ENCODE results near the gene DIRAS1.
"Not testable (repeated sequence)": the region's sequence is repeated elsewhere in the genome, so short reads cannot be mapped to it uniquely, and the experiment has no call there.

Gene DIRAS1

DNA sequence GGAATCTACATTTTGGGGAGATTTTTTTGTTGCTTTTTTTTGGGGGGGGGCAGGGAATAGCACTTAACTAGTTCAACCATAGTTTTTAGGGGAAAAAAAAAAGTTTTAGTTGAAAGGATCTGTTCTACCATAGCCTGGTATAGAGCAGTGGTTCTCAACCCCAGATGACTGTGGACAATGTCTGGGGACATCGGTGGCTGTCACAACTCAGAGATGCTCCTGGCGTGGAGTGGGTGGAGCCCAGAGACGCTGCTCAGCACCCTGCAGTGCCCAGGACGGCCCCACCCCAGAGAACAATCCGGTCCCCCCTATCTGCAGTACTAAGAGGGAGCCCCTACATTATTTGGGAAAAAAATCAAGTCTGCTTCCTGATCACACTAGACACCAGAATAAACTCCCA is 27.0 kb downstream of the DIRAS1 start:
- peaks cover 4% of the 10 kb centered on the region for H3K4me1 ChIP-seq (ENCODE audit: control insufficient read depth, insufficient read depth, low read length)
- H3K27me3 ChIP-seq (ENCODE audit: control insufficient read depth, insufficient read depth, low read length), result no peaks in the 10 kb centered on the region
- H3K4me3 ChIP-seq (ENCODE audit: low read length), result no peak overlapping the region
- no peak overlapping the region for H3K9ac ChIP-seq (ENCODE audit: low read length)
- H3K9me3 ChIP-seq (ENCODE audit: control insufficient read depth, low read length), result no peaks in the 10 kb centered on the region
- no peaks in the 10 kb centered on the region for H3K36me3 ChIP-seq (ENCODE audit: control insufficient read depth, insufficient read depth, low read length)

DNA sequence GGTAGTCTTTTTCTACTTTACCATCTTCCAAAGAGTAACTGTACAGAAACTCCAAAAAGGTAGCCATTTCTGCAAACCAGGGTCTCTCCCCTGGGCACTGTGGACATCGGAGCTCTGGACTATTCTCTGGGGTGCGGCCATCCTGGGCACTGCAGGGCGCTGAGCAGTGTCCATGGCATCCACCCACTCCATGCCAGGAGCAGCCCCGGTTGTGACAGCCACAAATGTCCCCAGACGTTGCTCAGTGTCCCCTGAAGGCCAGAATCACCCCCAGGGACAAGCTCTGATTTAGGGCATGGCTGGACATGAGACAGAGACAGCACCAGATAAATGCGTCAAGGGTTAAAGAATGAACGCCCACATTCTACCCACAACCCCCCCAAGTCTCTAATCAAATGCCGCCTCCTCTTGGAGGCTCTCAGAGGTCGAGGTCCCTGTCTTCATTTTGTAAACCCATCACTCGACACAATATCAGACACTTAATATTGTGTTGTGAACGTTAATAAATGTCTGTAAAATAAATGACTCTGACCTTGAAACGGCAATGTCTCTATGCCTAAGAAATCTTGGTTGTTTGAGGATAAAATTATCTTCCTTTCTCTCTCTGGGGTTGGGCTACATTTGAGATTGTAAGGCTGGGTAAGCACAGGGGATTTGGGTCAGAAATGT is 27.5 kb downstream of the DIRAS1 start:
- Histone ChIP-seq H3K4me3 (ENCODE audit: low read length) (no peak overlapping the region), H3K4me1 (ENCODE audit: control insufficient read depth, insufficient read depth, low read length) (peaks cover 4% of the 10 kb centered on the region), H3K27me3 (ENCODE audit: control insufficient read depth, insufficient read depth, low read length) (no peaks in the 10 kb centered on the region), H3K9me3 (ENCODE audit: control insufficient read depth, low read length) (no peaks in the 10 kb centered on the region), H3K9ac (ENCODE audit: low read length) (no peak overlapping the region), H3K36me3 (ENCODE audit: control insufficient read depth, insufficient read depth, low read length) (no peaks in the 10 kb centered on the region)

DNA sequence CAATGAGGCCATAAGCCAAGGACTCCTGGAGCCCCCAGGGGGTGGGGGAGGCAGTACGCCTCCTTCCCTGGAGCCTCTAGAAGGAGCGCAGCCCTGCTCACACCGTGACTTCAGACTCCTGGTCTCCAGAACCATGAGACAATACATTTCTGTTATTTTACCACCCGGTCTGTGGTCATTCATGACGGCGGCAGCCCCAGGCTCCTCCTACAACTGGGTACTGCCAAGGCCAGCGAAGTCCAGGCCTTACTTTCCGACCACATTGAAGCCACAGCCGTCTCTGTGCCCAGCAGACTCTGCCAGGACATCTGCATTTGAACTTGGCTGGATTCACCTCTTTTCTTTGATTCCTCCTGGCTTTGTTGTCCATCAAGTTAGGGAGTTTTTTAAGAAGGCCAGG is 29.2 kb downstream of the DIRAS1 start:
- no peaks in the 10 kb centered on the region for H3K9me3 ChIP-seq (ENCODE audit: control insufficient read depth, low read length)
- no peaks in the 10 kb centered on the region for H3K36me3 ChIP-seq (ENCODE audit: control insufficient read depth, insufficient read depth, low read length)
- no peaks in the 10 kb centered on the region for H3K27me3 ChIP-seq (ENCODE audit: control insufficient read depth, insufficient read depth, low read length)
- H3K4me1 ChIP-seq (ENCODE audit: control insufficient read depth, insufficient read depth, low read length), result peaks cover 4% of the 10 kb centered on the region
- H3K9ac ChIP-seq (ENCODE audit: low read length), result no peak overlapping the region
- no peak overlapping the region for H3K4me3 ChIP-seq (ENCODE audit: low read length)

DNA sequence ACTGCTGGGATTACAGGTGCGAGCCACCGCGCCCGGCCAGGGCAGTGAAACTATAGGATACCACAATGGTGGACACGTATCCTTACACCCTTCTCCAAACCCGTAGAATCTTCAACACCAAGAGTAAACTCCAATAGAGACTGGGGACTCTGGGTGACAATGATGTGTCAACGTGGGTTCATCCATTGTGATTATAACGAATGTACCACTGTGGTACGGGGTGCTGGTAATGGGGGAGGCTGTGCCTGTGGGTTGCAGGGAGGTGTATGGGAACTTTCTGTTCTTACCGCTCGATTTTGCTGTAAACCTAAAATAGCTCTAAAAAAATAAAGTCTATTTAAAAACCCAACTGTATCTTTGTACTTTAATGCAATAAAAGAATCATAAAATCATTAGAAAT is 30.3 kb downstream of the DIRAS1 start:
- Histone ChIP-seq H3K9ac (ENCODE audit: low read length) (no peak overlapping the region), H3K36me3 (ENCODE audit: control insufficient read depth, insufficient read depth, low read length) (no peaks in the 10 kb centered on the region), H3K4me1 (ENCODE audit: control insufficient read depth, insufficient read depth, low read length) (peaks cover 4% of the 10 kb centered on the region), H3K4me3 (ENCODE audit: low read length) (no peak overlapping the region), H3K27me3 (ENCODE audit: control insufficient read depth, insufficient read depth, low read length) (no peaks in the 10 kb centered on the region), H3K9me3 (ENCODE audit: control insufficient read depth, low read length) (no peaks in the 10 kb centered on the region)

DNA sequence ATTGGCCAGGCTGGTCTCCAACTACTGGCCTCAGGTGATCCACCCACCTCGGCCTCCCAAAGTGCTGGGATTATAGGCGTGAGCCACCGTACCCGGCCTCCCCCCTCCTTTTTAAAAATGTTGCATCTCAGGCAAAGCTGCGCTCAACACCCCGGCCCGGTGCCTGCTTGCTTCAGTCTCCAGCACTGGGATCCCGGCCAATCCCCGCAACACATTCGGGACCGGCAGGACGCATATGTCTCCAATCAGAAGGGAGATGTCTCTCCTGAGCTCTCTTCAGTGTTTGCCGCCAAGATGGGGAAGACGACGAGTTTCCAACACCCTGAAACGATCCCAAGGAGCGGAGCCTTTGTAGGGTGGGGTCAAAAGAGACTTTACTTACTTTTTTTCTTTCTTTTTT is 34.8 kb downstream of the DIRAS1 start:
- Histone ChIP-seq H3K36me3 (ENCODE audit: control insufficient read depth, insufficient read depth, low read length) (no peaks in the 10 kb centered on the region), H3K9me3 (ENCODE audit: control insufficient read depth, low read length) (no peaks in the 10 kb centered on the region), H3K4me1 (ENCODE audit: control insufficient read depth, insufficient read depth, low read length) (peaks cover 5% of the 10 kb centered on the region), H3K9ac (ENCODE audit: low read length) (no peak overlapping the region), H3K4me3 (ENCODE audit: low read length) (no peak overlapping the region), H3K27me3 (ENCODE audit: control insufficient read depth, insufficient read depth, low read length) (no peaks in the 10 kb centered on the region)

DNA sequence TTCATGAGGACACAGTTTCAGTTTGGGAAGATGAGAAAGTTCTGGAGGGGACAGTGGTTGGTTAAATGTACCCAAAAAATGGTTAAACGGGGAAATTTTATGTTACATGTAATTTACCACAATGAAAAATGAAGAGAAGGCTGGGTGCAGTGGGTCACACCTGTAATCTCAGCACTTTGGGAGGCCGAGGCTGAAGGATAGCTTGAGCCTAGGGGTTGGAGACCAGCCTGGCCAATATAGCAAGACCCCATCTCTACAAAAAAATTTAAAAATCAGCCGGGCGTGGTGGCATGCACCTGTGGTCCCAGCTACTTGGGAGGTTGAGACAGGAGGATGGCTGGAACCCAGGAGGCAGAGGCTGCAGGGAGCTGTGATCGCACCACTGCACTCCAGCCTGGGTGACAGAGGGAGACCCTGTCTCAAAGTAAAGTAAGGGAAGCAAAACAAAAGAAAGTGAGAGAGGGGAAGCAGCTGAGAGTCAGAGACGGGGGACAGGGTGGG is 35.9 kb downstream of the DIRAS1 start:
- Histone ChIP-seq H3K27me3 (ENCODE audit: control insufficient read depth, insufficient read depth, low read length) (no peaks in the 10 kb centered on the region), H3K4me3 (ENCODE audit: low read length) (no peak overlapping the region), H3K36me3 (ENCODE audit: control insufficient read depth, insufficient read depth, low read length) (no peaks in the 10 kb centered on the region), H3K9me3 (ENCODE audit: control insufficient read depth, low read length) (no peaks in the 10 kb centered on the region), H3K9ac (ENCODE audit: low read length) (no peak overlapping the region), H3K4me1 (ENCODE audit: control insufficient read depth, insufficient read depth, low read length) (peaks cover 5% of the 10 kb centered on the region)

DNA sequence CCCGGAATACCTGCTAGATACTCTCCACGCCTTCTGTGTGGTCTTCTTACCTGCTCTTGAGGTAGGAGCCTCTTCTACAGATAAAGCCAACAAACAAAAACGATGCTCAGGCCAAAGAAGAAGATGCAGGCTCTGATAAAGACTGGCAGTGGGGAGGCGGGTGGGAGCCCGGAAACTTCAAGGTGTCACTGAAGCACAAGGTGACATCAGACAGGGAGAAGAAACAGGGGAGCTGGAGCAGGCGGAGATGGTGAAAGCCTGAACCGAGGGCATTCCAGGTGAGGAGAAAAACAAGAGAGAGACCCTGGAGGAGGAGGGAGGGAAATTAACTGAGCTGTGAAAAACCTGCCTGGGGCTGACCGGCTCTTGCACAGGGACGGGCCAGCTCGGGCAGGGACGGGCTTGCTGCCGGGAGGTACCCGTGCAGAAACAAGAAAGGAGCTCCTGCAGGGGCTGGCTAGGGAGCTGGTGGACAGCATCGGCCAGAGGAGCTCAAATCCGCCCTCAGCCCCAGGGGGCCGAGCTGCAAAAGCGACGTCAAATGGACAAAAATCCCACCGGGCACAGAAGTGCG is 37.7 kb downstream of the DIRAS1 start:
- H3K4me3 ChIP-seq (ENCODE audit: low read length), result no peak overlapping the region
- H3K36me3 ChIP-seq (ENCODE audit: control insufficient read depth, insufficient read depth, low read length), result no peaks in the 10 kb centered on the region
- no peak overlapping the region for H3K9ac ChIP-seq (ENCODE audit: low read length)

DNA sequence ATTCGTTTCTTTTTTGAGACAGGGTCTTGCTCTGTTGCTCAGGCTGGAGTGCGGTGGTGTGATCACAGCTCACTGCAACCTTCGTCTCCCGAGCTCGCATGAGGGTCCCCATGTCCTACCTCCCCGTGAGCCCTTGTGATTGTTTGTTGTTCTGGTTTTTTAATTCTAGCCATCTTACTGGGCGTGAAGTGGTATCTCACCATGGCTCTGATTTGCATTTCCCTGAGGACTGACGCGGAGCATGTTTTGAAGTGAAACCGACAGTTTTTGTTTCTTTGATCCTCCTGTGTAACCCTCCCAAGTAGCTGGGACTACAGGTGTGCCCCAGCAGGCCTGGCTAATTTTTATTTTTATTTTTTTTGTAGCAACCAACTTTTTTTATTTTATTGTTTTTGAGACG is 40.4 kb downstream of the DIRAS1 start:
- peaks cover 4% of the 10 kb centered on the region for H3K4me1 ChIP-seq (ENCODE audit: control insufficient read depth, insufficient read depth, low read length)
- H3K27me3 ChIP-seq (ENCODE audit: control insufficient read depth, insufficient read depth, low read length), result no peaks in the 10 kb centered on the region
- no peak overlapping the region for H3K9ac ChIP-seq (ENCODE audit: low read length)
- H3K36me3 ChIP-seq (ENCODE audit: control insufficient read depth, insufficient read depth, low read length), result no peaks in the 10 kb centered on the region
- H3K9me3 ChIP-seq (ENCODE audit: control insufficient read depth, low read length), result no peaks in the 10 kb centered on the region
- H3K4me3 ChIP-seq (ENCODE audit: low read length), result no peak overlapping the region

More for the DNA sequence above, 37.7 kb downstream of the DIRAS1 start:
- no peaks in the 10 kb centered on the region for H3K9me3 ChIP-seq (ENCODE audit: control insufficient read depth, low read length)
- H3K27me3 ChIP-seq (ENCODE audit: control insufficient read depth, insufficient read depth, low read length), result no peaks in the 10 kb centered on the region
- H3K4me1 ChIP-seq (ENCODE audit: control insufficient read depth, insufficient read depth, low read length), result peaks cover 5% of the 10 kb centered on the region

DNA sequence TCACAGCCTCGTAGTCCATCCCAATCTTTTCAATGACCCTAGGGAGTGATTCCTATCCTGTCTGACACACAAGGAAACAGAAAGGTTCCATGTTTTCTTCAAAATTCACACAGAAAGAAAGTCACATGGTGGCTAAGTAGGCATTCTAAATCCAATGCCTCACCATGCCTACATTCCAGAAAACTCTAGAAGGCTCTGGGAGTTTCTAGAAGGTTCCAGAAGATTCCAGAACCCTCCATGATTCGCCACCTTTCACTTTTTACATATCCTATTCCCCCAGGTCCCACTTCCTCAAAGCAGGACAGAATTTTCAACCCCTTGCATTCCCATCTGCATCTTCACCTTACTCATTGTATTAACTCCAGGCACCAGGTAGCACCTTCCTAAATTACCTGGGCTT is 41.7 kb downstream of the DIRAS1 start:
- Histone ChIP-seq H3K9me3 (ENCODE audit: control insufficient read depth, low read length) (no peaks in the 10 kb centered on the region), H3K4me3 (ENCODE audit: low read length) (no peak overlapping the region), H3K27me3 (ENCODE audit: control insufficient read depth, insufficient read depth, low read length) (no peaks in the 10 kb centered on the region), H3K36me3 (ENCODE audit: control insufficient read depth, insufficient read depth, low read length) (no peaks in the 10 kb centered on the region), H3K9ac (ENCODE audit: low read length) (no peak overlapping the region), H3K4me1 (ENCODE audit: control insufficient read depth, insufficient read depth, low read length) (no peaks in the 10 kb centered on the region)

DNA sequence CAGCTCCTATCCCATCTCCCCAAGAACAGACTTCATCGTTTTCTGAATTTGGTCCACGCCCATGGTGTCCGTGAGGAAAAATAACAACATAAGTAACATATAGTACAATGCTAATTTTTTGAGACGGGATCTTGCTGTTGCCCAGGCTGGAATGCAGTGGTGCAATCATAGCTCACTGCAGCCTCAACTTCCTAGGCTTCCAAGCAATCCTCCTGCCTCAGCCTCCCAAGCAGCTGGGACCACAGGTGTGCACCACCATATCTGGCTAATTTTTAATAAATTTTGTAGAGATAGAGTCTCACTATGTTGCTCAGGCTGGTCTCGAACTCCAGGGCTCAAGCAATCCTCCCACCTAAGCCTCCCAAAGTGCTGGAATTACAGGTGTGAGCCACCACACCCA is 42.2 kb downstream of the DIRAS1 start:
- H3K4me1 ChIP-seq (ENCODE audit: control insufficient read depth, insufficient read depth, low read length); H3K4me3 ChIP-seq (ENCODE audit: low read length); H3K27me3 ChIP-seq (ENCODE audit: control insufficient read depth, insufficient read depth, low read length); H3K9ac ChIP-seq (ENCODE audit: low read length); H3K9me3 ChIP-seq (ENCODE audit: control insufficient read depth, low read length); H3K36me3 ChIP-seq (ENCODE audit: control insufficient read depth, insufficient read depth, low read length): not testable (repeated sequence)

DNA sequence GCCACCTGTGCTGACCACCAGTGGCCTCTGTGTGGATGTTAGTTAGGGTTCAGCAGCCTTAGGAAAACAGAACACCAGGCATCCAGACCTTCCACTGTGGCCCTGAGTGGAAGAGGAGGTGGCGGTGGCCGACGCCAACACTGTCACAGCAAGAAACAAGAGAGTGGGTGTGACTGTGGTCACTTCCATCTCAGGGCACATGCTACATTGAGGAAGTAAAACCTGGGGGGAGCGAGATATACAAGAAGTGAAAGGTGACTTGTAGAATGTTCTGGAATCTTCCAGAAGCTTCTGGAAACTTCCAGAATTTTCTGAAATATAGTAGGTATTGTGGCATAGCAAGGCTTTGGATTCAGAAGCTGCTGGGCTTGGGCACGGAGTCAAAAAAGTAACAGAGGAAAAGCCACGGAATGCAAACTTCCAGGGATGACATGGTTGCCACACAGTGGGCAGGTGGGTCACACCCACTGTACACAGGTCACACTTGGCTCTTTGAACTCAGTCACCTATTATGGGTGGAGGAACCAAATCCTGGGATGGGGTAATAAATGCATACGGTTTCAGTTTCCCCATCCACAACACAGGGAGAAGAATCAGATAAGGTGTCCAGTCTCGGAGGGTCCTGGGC is 43.0 kb downstream of the DIRAS1 start:
- Histone ChIP-seq H3K9ac (ENCODE audit: low read length) (no peak overlapping the region), H3K9me3 (ENCODE audit: control insufficient read depth, low read length) (no peaks in the 10 kb centered on the region), H3K4me3 (ENCODE audit: low read length) (no peak overlapping the region), H3K4me1 (ENCODE audit: control insufficient read depth, insufficient read depth, low read length) (no peaks in the 10 kb centered on the region), H3K36me3 (ENCODE audit: control insufficient read depth, insufficient read depth, low read length) (no peaks in the 10 kb centered on the region), H3K27me3 (ENCODE audit: control insufficient read depth, insufficient read depth, low read length) (no peaks in the 10 kb centered on the region)

DNA sequence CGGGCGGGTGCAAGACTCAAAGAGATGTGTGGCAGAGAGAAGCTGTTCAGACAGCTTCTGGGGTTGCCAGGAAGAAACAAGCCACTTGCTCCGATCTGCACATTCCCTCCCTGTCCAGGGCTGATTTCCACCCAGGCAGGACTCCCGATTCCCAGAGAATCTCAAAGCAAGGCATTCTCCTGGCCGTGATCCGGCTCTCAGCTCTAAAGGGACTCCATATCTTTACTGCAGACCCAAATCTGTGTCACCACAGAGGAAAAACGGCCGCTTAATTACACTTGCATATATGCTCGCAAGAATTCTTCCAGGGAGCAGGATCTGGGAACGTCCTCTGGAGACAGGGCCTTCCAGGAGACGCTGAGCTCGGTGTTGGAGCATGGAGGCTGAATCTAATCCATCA is 44.3 kb downstream of the DIRAS1 start:
- no peak overlapping the region for H3K4me3 ChIP-seq (ENCODE audit: low read length)

More for the DNA sequence above, 44.3 kb downstream of the DIRAS1 start:
- H3K4me1 ChIP-seq (ENCODE audit: control insufficient read depth, insufficient read depth, low read length), result no peaks in the 10 kb centered on the region
- no peak overlapping the region for H3K9ac ChIP-seq (ENCODE audit: low read length)
- H3K9me3 ChIP-seq (ENCODE audit: control insufficient read depth, low read length), result no peaks in the 10 kb centered on the region
- H3K36me3 ChIP-seq (ENCODE audit: control insufficient read depth, insufficient read depth, low read length), result no peaks in the 10 kb centered on the region
- H3K27me3 ChIP-seq (ENCODE audit: control insufficient read depth, insufficient read depth, low read length), result no peaks in the 10 kb centered on the region
